Measurements from ENCODE around the gene TSPAN4.

- TF ChIP-seq TCF7L2 (IDR thresholded peaks at IDR 0.05; ENCODE audit: borderline replicate concordance, low read depth, low read length) (no peak), KLF1 (tag by site-specific recombination; IDR thresholded peaks at IDR 0.05) (no peak), ZFP37 (tag by site-specific recombination; IDR thresholded peaks at IDR 0.05) (no peak), ZBTB21 (tag by site-specific recombination; IDR thresholded peaks at IDR 0.05) (no peak), CTCF (tag by site-specific recombination; IDR thresholded peaks at IDR 0.05) (no peak), ZNF341 (tag by site-specific recombination; IDR thresholded peaks at IDR 0.05; ENCODE audit: low read depth) (no peak)
These were observed 25.7 kb downstream of the TSPAN4 start for GRCh38 chr11:868394-868793.

Measured in HEK293 (cell line).